Stomach (tissue), 9 donors: Measurements from ENCODE around the gene ENDOD1. TPM values are rescaled to one million over a fixed set of nuclear protein-coding genes. Genes with fewer than 3 reads are reported as not detected.

Source experiments
- DNase-seq, 2 donors: peaks; one replicate each; pipeline versions ENCODE4 v3.0.0 to v3.0.0-alpha.2; 2013 to 2019
- H3K27ac ChIP-seq, 5 donors: fragments of 200-600 bp in 4 of 5; sonication (generic) in 4 of 5; one replicate each; pipeline ENCODE4 v1.5.1; 2013 to 2019; ENCODE audit warnings: mild to moderate bottlenecking in 1 of 5, moderate library complexity in 1 of 5
- H3K27me3 ChIP-seq, 3 donors: fragments of 200-600 bp; sonication (generic); one replicate each; pipeline ENCODE4 v1.5.1; 2017 to 2019; ENCODE audit warnings: mixed run types in 1 of 3
- H3K36me3 ChIP-seq, 4 donors: fragments of 200-600 bp; sonication (generic); 1 replicate in 3 of 4; 2 replicates in 1 of 4; pipeline ENCODE4 v1.5.1; 2016 to 2019
- H3K4me1 ChIP-seq, 4 donors: fragments of 200-600 bp; sonication (generic); one replicate each; pipeline ENCODE4 v1.5.1; 2016 to 2019
- H3K4me3 ChIP-seq, 4 donors: fragments of 200-600 bp; sonication (generic) in 3 of 4; one replicate each; pipeline ENCODE4 v1.5.1; 2016 to 2019; ENCODE audit warnings: mild to moderate bottlenecking in 1 of 4
- H3K9me3 ChIP-seq, 4 donors: fragments of 200-600 bp; sonication (generic); one replicate each; pipeline ENCODE4 v1.5.1; 2016 to 2019
- CTCF ChIP-seq, 7 experiments: fragments of 450-650 bp in 4 of 7; fragments of 200-600 bp in 3 of 7; sonication (generic) in 3 of 7; IDR thresholded peaks; one replicate each; pipeline ENCODE4 v1.5.1; 2016 to 2019; ENCODE audit warnings: antibody characterized with exemption in 7 of 7, control low read depth in 2 of 7, mild to moderate bottlenecking in 1 of 7
- EP300 ChIP-seq: sonication (generic); formaldehyde crosslinking; IDR thresholded peaks from one replicate; pipeline ENCODE4 v1.6.1; 2017; ENCODE audit warnings: antibody characterized with exemption
- POLR2A ChIP-seq, 4 donors: fragments of 450-650 bp; IDR thresholded peaks; one replicate each; pipeline ENCODE4 v1.6.1; 2016; ENCODE audit warnings: antibody characterized with exemption in 4 of 4, control low read depth in 2 of 4, mild to moderate bottlenecking in 1 of 4, moderate library complexity in 1 of 4
- POLR2AphosphoS5 ChIP-seq, 3 donors: sonication (generic); formaldehyde crosslinking; IDR thresholded peaks; one replicate each; pipeline ENCODE4 v1.6.1; 2016; ENCODE audit warnings: antibody characterized with exemption in 3 of 3
- WGBS, 5 donors: extraction: QIAGEN DNeasy Blood & Tissue Kit in 3 of 5; methylation state at CpG; one replicate each; pipeline versions ENCODE4 v1.1.5 to v1.1.7; 2013 to 2018; 5-methylcytosine and 5-hydroxymethylcytosine counted together
- intact Hi-C: fragments of 100-400 bp; cut with DNase I; formaldehyde crosslinking; loops from one replicate; pipeline ENCODE4 v1.15.1; 2023; ENCODE audit warnings: low total_unique reads
- polyA plus RNA-seq, 3 donors: library from polyadenylated mRNA; stranded (reverse); fragments of 200-250 nt; gene quantifications; one replicate each; pipeline ENCODE4 v1.2.3, GENCODE V29; 2013
- total RNA-seq, 5 donors: library from RNA; depleted of rRNA; stranded (reverse); fragments of >200 nt; gene quantifications; one replicate each; pipeline versions ENCODE4 v1.1.0 to v1.2.3, GENCODE V29; 2014 to 2016
- donor health status: healthy with polysubstance abuse.
- donor health status: Bipolar disorder and iron deficiency.
- donor health status: healthy.

The ENDOD1 gene
- total and polyA plus RNA-seq, 8 donors: 2.4 to 32.2 (median 14.9) TPM

- Histone ChIP-seq H3K27ac (no peak overlapping the region), H3K36me3 (no peaks in the 10 kb centered on the region), H3K27me3 (no peaks in the 10 kb centered on the region), H3K4me1 (peaks cover 8 to 12% (median 9%) of the 10 kb centered on the region in 4 donors), H3K4me3 (no peak overlapping the region), H3K9me3 (no peaks in the 10 kb centered on the region)
- intact Hi-C loops: no loop called here
- no peak for TF ChIP-seq CTCF (IDR thresholded peaks at IDR 0.05)
- no peak for TF ChIP-seq EP300
- TF ChIP-seq POLR2AphosphoS5 (IDR thresholded peaks at IDR 0.05): no peak
- no peak for TF ChIP-seq POLR2A (IDR thresholded peaks at IDR 0.05)
- DNase-seq: no peak
These were observed 5.1 kb upstream of the ENDOD1 start for GRCh38 chr11:95084509-95084908.

GRCh38 chr11:95085117-95085816 is 4.4 kb upstream of the ENDOD1 start:
- Histone ChIP-seq H3K4me3 (no peak overlapping the region), H3K9me3 (no peaks in the 10 kb centered on the region), H3K4me1 (peaks cover 9 to 17% (median 9%) of the 10 kb centered on the region in 4 donors), H3K27me3 (no peaks in the 10 kb centered on the region), H3K27ac (no peak overlapping the region), H3K36me3 (no peaks in the 10 kb centered on the region)
- TF ChIP-seq EP300 (no peak), CTCF (IDR thresholded peaks at IDR 0.05) (no peak), POLR2AphosphoS5 (IDR thresholded peaks at IDR 0.05) (no peak), POLR2A (IDR thresholded peaks at IDR 0.05) (no peak)
- intact Hi-C loops: no loop called here
- no peak for DNase-seq
- WGBS, 5 donors: 84 to 90% (median 89%) methylated on average over 3 of the region's 3 CpGs

GRCh38 chr11:95086151-95086550 is 3.5 kb upstream of the ENDOD1 start:
- Histone ChIP-seq H3K27ac (no peak overlapping the region), H3K27me3 (no peaks in the 10 kb centered on the region), H3K36me3 (no peaks in the 10 kb centered on the region), H3K9me3 (no peaks in the 10 kb centered on the region), H3K4me1 (peaks cover 17 to 26% (median 18%) of the 10 kb centered on the region in 4 donors), H3K4me3 (no peak overlapping the region)
- WGBS, 5 donors: 86 to 91% (median 89%) methylated on average over 2 of the region's 2 CpGs
- no peak for DNase-seq
- TF ChIP-seq POLR2A (IDR thresholded peaks at IDR 0.05) (no peak), EP300 (no peak), POLR2AphosphoS5 (IDR thresholded peaks at IDR 0.05) (no peak), CTCF (IDR thresholded peaks at IDR 0.05) (no peak)
- intact Hi-C loops: no loop called here

- no peak overlapping the region for H3K4me3 ChIP-seq
- no peak for TF ChIP-seq EP300
- TF ChIP-seq POLR2AphosphoS5 (IDR thresholded peaks at IDR 0.05): no peak
- no peak for TF ChIP-seq CTCF (IDR thresholded peaks at IDR 0.05)
- TF ChIP-seq POLR2A (IDR thresholded peaks at IDR 0.05): no peak
- no peaks in the 10 kb centered on the region for H3K27me3 ChIP-seq
- no peaks in the 10 kb centered on the region for H3K36me3 ChIP-seq
- no peaks in the 10 kb centered on the region for H3K9me3 ChIP-seq
- intact Hi-C loops: no loop called here
- peaks cover 20 to 29% (median 26%) of the 10 kb centered on the region in 4 donors for H3K4me1 ChIP-seq
- no peak for DNase-seq
- 87 to 97% (median 96%) methylated on average over 1 of the region's 1 CpG for WGBS, 5 donors
- H3K27ac ChIP-seq: no peak overlapping the region
These were observed 2.6 kb upstream of the ENDOD1 start for GRCh38 chr11:95086836-95087570.
